ENCODE data around the gene FUT6.
A peak's percentile ranks its signal among the peaks of the same experiment; 100 is the strongest.

Gene FUT6

GRCh38 chr19:5827342-5827890 lies 12.1 kb downstream of the FUT6 start:
- no peak for DNase-seq (ENCODE audit: insufficient read length, low spot score)
- no peak for TF ChIP-seq POLR2A (IDR thresholded peaks at IDR 0.05; ENCODE audit: low read depth, low read length)
- no peak for FAIRE-seq

DNA sequence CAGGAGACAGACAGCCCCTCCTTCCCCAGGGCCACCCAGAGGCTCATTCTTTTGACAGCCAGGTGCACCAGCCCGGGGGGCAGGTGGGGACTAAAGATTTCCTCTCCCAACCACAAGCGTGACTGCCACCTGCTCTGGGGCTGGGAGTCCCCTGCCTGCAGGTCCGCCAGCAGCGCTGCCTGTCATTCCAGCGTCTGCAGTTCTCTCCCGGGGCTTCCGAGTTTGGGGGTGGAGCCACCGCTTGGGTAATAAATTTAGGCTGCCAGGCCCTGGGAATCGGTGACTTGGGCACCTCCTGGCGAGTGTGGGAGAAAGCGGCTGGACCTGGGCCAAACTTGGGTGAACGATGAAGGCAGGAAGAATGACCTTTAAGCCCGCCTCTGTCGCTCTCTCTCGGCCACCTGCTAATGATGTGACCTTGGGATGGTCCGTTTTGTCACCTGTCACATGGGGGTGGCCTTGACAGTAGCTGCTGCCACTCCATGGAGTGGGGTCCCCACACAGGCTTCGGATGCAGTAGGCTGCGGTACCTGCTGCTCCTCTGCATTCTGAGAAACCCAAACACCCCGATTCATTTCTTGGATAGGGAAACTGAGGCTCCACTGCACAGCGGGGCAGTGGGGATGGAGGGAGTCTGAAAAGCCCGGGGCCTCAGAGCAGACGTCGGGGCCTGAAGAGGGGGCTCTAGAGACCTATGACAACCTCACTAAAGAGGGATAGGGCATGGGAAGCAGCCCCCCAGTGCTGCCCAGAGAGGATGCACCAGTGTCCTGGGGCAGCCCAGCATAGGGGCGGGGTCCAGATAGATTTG lies 12.8 kb downstream of the FUT6 start:
- TF ChIP-seq POLR2A (IDR thresholded peaks at IDR 0.05; ENCODE audit: low read depth, low read length): no peak
- DNase-seq (ENCODE audit: insufficient read length, low spot score): peak; percentile 81
- no peak for FAIRE-seq

DNA sequence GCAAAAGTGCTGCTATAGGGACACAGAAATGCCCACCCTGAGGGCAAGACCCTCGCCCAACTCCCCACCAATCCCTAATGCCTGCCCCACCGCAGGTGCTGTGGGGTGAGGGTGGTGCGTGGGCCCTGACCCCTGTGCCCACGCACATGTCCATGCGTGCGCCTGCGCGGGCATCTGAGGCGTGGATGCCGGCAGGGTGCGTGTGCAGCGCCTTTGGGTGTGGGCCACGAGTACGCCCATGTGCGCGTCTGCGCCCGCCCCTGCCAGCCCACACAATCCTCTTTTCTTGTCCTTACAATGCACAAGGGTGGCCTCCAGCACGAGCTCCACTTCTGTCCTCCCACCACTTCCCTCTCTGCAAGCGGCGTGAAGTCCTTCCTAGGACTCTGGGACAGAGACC lies 14.3 kb downstream of the FUT6 start:
- DNase-seq (ENCODE audit: insufficient read length, low spot score) (no peak), FAIRE-seq (no peak)
- TF ChIP-seq POLR2A (IDR thresholded peaks at IDR 0.05; ENCODE audit: low read depth, low read length): no peak

DNA sequence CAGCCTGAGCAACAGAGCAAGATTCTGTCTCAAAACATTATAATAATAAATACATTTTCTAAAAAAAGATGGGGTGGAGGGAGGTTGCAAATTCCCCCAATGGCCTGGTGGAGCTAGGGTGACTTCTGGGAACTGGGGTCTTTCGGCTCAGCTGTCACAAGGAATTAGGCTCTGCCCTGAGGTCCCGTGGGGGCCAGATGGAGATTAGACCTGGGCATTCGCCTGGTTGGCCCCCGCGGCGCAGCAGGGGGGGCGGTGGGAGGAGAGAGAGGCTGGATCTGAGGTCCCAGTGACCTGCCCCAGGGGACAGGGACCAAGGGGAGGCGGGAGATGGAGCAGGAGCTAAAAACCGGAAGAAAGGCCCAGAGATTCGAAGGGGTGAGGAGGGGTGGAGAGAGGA lies 14.8 kb downstream of the FUT6 start:
- no peak for TF ChIP-seq POLR2A (IDR thresholded peaks at IDR 0.05; ENCODE audit: low read depth, low read length)
- no peak for FAIRE-seq

GRCh38 chr19:5823579-5824281 lies 15.8 kb downstream of the FUT6 start:
- DNase-seq (ENCODE audit: insufficient read length, low spot score) (no peak), FAIRE-seq (no peak)
- no peak for TF ChIP-seq POLR2A (IDR thresholded peaks at IDR 0.05; ENCODE audit: low read depth, low read length)

More for the DNA sequence above, 14.8 kb downstream of the FUT6 start:
- no peak for DNase-seq (ENCODE audit: insufficient read length, low spot score)

GRCh38 chr19:5822181-5822844 lies 17.2 kb downstream of the FUT6 start:
- FAIRE-seq: no peak
- no peak for DNase-seq (ENCODE audit: insufficient read length, low spot score)
- TF ChIP-seq POLR2A (IDR thresholded peaks at IDR 0.05; ENCODE audit: low read depth, low read length): no peak

DNA sequence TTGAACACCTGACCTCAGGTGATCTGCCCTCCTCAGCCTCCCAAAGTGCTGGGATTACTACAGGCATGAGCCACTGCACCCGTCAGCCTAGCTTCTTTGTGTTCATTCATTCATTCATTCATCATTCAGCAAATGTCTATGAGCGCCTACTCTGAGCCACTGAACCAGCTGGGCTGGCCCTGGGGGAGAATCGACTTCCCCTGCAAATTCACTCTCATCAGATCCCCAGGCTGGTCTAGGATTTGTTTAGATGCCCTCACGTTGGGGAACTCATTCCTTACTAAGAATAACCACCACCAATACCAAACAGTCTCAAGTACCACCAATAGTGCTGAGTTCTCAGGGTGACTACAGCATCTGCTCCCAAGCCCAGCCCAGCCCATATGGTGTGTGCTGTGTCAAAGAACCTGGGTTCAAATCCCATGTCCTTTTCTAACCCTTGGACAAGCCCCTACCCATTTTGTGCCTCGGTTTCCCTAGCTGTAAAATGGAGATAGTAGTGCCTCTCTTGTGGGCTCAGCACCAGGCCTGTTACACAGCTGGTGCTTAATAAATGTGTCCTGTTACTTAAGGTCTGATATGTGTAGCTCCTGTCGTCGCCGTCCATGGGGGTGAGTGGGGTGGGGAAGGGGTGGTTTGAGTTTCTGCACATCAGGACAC lies 17.9 kb downstream of the FUT6 start:
- TF ChIP-seq POLR2A (IDR thresholded peaks at IDR 0.05; ENCODE audit: low read depth, low read length): no peak
- DNase-seq (ENCODE audit: insufficient read length, low spot score) (no peak), FAIRE-seq (no peak)

DNA sequence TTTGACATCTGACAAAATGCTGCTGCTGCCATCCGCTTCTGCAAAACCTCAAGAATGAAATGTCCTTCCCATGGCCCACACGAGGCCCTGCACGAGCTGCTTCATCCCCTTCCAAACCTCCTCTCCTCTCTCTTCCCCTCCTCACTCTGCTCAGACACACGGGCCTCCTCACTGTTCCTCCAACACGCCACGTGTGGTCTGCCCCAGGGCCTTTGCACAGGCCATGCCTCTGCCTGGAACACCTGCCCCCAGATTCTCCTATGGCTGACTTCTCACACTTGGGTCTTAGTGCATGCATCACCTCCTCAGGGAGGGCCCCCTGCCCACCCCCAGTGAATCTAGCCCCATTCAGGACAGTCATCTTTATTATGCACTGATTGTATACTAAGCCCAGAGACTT lies 18.7 kb downstream of the FUT6 start:
- DNase-seq (ENCODE audit: insufficient read length, low spot score) (no peak), FAIRE-seq (no peak)
- no peak for TF ChIP-seq POLR2A (IDR thresholded peaks at IDR 0.05; ENCODE audit: low read depth, low read length)

DNA sequence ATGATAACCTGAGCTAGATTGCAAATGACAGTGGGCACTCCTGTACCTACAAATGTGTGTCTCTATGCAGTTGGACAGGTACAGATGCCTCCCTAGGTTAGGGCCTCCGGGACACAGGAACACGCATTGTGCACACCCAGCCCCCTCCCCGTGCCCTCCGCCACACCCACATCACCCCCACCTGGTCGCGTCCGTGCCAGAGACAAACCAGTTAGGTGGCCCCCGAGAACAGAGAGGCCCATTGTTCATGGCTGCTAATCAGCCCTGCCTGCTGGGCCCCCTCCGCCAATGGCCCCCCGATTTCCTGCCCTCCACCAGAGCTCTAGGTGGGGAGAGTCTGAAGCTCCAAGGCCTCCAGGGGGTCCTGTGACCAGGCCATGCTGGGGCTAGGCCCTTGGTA lies 20.9 kb downstream of the FUT6 start:
- TF ChIP-seq POLR2A (IDR thresholded peaks at IDR 0.05; ENCODE audit: low read depth, low read length): no peak
- FAIRE-seq (no peak), DNase-seq (ENCODE audit: insufficient read length, low spot score) (no peak)

- FAIRE-seq (no peak), DNase-seq (ENCODE audit: insufficient read length, low spot score) (no peak)
- TF ChIP-seq POLR2A (IDR thresholded peaks at IDR 0.05; ENCODE audit: low read depth, low read length): no peak
These were observed 22.3 kb downstream of the FUT6 start for GRCh38 chr19:5817218-5817617.

GRCh38 chr19:5814852-5815246 lies 24.7 kb downstream of the FUT6 start:
- DNase-seq (ENCODE audit: insufficient read length, low spot score): no peak
- no peak for TF ChIP-seq POLR2A (IDR thresholded peaks at IDR 0.05; ENCODE audit: low read depth, low read length)
- FAIRE-seq: no peak

GRCh38 chr19:5814123-5814851 lies 25.2 kb downstream of the FUT6 start:
- FAIRE-seq (no peak), DNase-seq (ENCODE audit: insufficient read length, low spot score) (no peak)
- no peak for TF ChIP-seq POLR2A (IDR thresholded peaks at IDR 0.05; ENCODE audit: low read depth, low read length)

- DNase-seq (ENCODE audit: insufficient read length, low spot score) (no peak), FAIRE-seq (no peak)
- no peak for TF ChIP-seq POLR2A (IDR thresholded peaks at IDR 0.05; ENCODE audit: low read depth, low read length)
These were observed 28.4 kb downstream of the FUT6 start for GRCh38 chr19:5811117-5811516.
